Tibial nerve (tissue), 4 donors: ENCODE data around the gene GID4. TPM values are rescaled to one million over a fixed set of nuclear protein-coding genes. Genes with fewer than 3 reads are reported as not detected.

Source experiments
- DNase-seq, 2 donors: peaks; one replicate each; pipeline ENCODE4 v3.0.0-alpha.2; 2019; ENCODE audit warnings: low spot score in 2 of 2
- H3K27ac ChIP-seq, 4 donors: fragments of 200-600 bp; sonication (generic) in 3 of 4; one replicate each; pipeline ENCODE4 v1.5.1; 2017 to 2019; ENCODE audit warnings: mild to moderate bottlenecking in 1 of 4
- H3K27me3 ChIP-seq, 2 donors: fragments of 200-600 bp; sonication (generic) in 1 of 2; one replicate each; pipeline versions ENCODE4 v1.5.1 to v1.6.0; 2017 to 2019
- H3K36me3 ChIP-seq, 3 donors: fragments of 200-600 bp; sonication (generic); one replicate each; pipeline ENCODE4 v1.5.1; 2018 to 2019
- H3K4me1 ChIP-seq, 4 donors: fragments of 200-600 bp; sonication (generic) in 3 of 4; one replicate each; pipeline ENCODE4 v1.5.1; 2017 to 2019
- H3K4me3 ChIP-seq, 4 donors: fragments of 200-600 bp; sonication (generic) in 3 of 4; one replicate each; pipeline ENCODE4 v1.5.1; 2017 to 2019; ENCODE audit warnings: mild to moderate bottlenecking in 1 of 4, moderate library complexity in 1 of 4
- H3K9me3 ChIP-seq, 4 donors: fragments of 200-600 bp; sonication (generic) in 3 of 4; one replicate each; pipeline ENCODE4 v1.5.1; 2017 to 2019
- EP300 ChIP-seq, 2 donors: sonication (generic); formaldehyde crosslinking; IDR thresholded peaks; one replicate each; pipeline ENCODE4 v1.6.1; 2017; ENCODE audit warnings: antibody characterized with exemption in 2 of 2, mild to moderate bottlenecking in 1 of 2
- POLR2A ChIP-seq, 2 donors: fragments of 450-650 bp; IDR thresholded peaks; one replicate each; pipeline ENCODE4 v1.6.1; 2017; ENCODE audit warnings: antibody characterized with exemption in 2 of 2, mild to moderate bottlenecking in 2 of 2, moderate library complexity in 2 of 2
- WGBS, 2 donors: methylation state at CpG; one replicate each; pipeline ENCODE4 v1.1.5; 2018; 5-methylcytosine and 5-hydroxymethylcytosine counted together
- total RNA-seq, 4 donors: library from RNA; depleted of rRNA; stranded (reverse); fragments of >200 nt; gene quantifications; one replicate each; pipeline ENCODE4 v1.1.0, GENCODE V29; 2016
- TF ChIP-seq, protein P1 (sequence below), 5 experiments: fragments of 200-600 bp in 3 of 5; fragments of 450-650 bp in 2 of 5; sonication (generic) in 3 of 5; IDR thresholded peaks; one replicate each; pipeline ENCODE4 v1.5.1; 2016 to 2019; ENCODE audit warnings: antibody characterized with exemption in 5 of 5, mild to moderate bottlenecking in 3 of 5, moderate library complexity in 2 of 5

The GID4 gene
- total RNA-seq, 4 donors from 2014 or later: 13.2 to 19.4 (median 16.0) TPM

DNA sequence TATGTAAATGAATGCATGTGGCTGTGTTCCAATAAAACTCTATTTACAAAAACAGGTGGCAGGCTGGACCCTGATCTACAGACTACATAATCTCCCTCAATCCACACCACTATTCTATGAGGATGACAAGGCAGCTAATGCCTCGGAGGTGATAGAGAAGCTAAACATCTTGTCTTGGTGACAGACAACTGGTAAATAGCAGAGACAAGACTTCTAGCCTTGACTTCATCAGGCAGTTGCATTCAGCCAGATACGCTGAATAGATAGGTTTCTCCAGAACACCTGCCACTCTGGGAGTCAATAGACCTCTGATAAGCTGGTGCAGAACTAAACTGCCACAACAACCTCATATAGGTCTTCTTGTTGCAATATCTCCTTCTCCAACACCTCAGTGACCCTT, 3.5 kb upstream of the GID4 start:
- peaks cover 0 to 33% (median 23%) of the 10 kb centered on the region in 4 donors for H3K4me1 ChIP-seq
- no peak for DNase-seq
- 73 to 86% methylated on average over 2 of the region's 2 CpGs for WGBS, 2 donors
- TF ChIP-seq EP300 (IDR thresholded peaks at IDR 0.05) (no peak), POLR2A (IDR thresholded peaks at IDR 0.05) (no peak)
- TF ChIP-seq, protein P1, sequence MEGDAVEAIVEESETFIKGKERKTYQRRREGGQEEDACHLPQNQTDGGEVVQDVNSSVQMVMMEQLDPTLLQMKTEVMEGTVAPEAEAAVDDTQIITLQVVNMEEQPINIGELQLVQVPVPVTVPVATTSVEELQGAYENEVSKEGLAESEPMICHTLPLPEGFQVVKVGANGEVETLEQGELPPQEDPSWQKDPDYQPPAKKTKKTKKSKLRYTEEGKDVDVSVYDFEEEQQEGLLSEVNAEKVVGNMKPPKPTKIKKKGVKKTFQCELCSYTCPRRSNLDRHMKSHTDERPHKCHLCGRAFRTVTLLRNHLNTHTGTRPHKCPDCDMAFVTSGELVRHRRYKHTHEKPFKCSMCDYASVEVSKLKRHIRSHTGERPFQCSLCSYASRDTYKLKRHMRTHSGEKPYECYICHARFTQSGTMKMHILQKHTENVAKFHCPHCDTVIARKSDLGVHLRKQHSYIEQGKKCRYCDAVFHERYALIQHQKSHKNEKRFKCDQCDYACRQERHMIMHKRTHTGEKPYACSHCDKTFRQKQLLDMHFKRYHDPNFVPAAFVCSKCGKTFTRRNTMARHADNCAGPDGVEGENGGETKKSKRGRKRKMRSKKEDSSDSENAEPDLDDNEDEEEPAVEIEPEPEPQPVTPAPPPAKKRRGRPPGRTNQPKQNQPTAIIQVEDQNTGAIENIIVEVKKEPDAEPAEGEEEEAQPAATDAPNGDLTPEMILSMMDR (IDR thresholded peaks at IDR 0.05): no peak
- no peaks in the 10 kb centered on the region for H3K9me3 ChIP-seq
- no peaks in the 10 kb centered on the region for H3K27me3 ChIP-seq
- no peak overlapping the region for H3K4me3 ChIP-seq
- H3K27ac ChIP-seq: no peak overlapping the region
- H3K36me3 ChIP-seq: no peaks in the 10 kb centered on the region

DNA sequence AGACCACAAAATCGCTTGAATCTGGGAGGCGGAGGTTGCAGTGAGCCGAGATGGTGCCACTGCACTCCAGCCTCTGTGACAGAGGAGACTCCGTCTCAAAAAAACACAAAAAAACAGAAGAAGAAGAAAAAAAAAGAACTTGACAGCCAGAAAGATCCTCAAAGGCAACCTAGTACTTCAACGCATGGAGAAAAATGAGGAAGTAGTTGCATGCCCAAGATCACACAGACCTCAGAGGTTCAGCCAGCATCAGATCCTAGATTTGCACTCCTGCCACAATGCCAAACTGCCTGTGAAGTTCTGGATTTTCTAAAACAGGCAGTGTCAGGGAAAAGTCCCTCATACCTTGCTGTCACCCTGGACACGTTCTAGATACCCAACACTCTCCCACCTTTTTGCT, 1.7 kb upstream of the GID4 start:
- no peak overlapping the region for H3K4me3 ChIP-seq
- no peak for DNase-seq
- no peaks in the 10 kb centered on the region for H3K9me3 ChIP-seq
- no peaks in the 10 kb centered on the region for H3K36me3 ChIP-seq
- 77 to 81% methylated on average over 6 of the region's 6 CpGs for WGBS, 2 donors
- H3K27me3 ChIP-seq: no peaks in the 10 kb centered on the region
- H3K4me1 ChIP-seq: peaks cover 0 to 48% (median 25%) of the 10 kb centered on the region in 4 donors
- no peak overlapping the region for H3K27ac ChIP-seq
- TF ChIP-seq POLR2A (IDR thresholded peaks at IDR 0.05): no peak
- TF ChIP-seq EP300 (IDR thresholded peaks at IDR 0.05): no peak
- TF ChIP-seq, protein P1 (IDR thresholded peaks at IDR 0.05): no peak

DNA sequence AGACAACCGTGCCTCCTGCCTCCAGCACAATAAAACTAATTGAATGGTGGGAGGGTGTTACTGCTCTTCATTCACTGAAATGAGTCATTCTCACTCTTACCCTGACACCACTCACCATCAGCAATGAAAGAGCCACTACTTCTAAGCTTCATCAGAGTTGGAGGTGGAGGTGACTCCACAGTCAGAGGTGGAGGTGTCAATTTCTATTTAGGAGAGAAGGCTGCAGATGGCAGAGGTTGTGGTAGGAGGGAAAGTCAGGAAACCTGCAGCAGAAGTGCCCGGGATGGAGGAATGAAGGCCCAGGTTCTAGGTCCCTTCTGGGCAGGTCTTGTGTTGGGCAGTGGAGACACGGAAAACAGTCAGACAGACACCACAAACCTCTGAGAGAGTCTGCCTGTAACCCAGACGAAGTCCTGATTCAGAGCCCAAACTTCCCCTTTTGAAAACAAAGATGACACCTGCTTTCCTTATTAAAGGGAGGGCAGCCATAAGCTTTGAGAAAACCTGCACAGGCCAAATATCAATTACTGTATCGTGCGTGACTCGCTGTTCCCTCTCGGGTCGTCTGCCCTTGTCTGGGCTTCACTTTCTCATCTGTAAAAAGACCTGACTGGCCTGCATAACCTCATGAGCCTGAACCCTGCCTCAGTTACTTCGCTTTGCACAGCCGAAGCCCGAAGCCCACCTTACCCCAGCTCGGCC, 908 bp upstream of the GID4 start:
- no peak for DNase-seq
- TF ChIP-seq EP300 (IDR thresholded peaks at IDR 0.05) (no peak), POLR2A (IDR thresholded peaks at IDR 0.05) (no peak)
- TF ChIP-seq, protein P1 (IDR thresholded peaks at IDR 0.05): no peak
- 7% methylated on average over 13 of the region's 13 CpGs for WGBS, 2 donors

DNA sequence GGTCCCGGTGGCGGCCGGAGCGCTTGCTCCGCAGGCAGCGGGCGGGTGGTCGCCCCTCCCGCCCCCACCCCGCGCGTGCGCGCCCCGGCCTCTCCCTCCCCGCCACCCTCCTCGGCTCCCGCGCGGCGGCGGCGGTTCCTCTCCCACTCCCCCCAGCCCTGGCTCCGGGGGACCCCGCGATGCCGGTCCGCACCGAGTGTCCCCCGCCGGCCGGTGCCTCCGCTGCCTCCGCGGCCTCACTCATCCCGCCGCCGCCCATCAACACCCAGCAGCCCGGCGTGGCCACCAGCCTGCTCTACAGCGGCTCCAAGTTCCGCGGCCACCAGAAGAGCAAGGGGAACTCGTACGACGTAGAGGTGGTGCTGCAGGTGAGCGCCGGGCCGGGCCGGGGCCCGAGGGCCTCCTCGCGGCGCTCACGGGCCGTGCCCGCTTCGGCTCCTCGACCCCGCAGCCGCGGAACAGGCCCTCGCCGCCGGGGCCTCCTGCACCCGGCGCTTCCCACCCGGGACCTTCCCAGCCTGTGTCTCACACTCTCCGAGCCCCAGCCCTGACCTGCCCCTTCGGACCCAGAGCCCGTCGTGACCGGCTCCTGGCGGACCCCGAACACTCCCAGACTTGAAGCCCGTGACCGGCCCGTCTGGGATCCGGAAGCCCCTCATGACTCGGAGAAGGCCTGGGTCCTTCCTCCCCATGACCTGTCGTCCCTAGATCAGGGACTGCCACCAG, 490 bp downstream of the GID4 start:
- peaks cover 0 to 4% (median 0%) of the 10 kb centered on the region in 3 donors for H3K36me3 ChIP-seq
- no peaks in the 10 kb centered on the region for H3K9me3 ChIP-seq
- H3K4me1 ChIP-seq: peaks cover 0 to 43% (median 25%) of the 10 kb centered on the region in 4 donors
- no peaks in the 10 kb centered on the region for H3K27me3 ChIP-seq
- peak overlapping the region; percentile 63 to 87 (median 82) for H3K27ac ChIP-seq
- WGBS, 2 donors: 0% methylated on average over 19 to 22 of the region's 81 CpGs
- TF ChIP-seq EP300 (IDR thresholded peaks at IDR 0.05) (no peak), POLR2A (IDR thresholded peaks at IDR 0.05) (no peak)
- TF ChIP-seq, protein P1 (IDR thresholded peaks at IDR 0.05): no peak
- H3K4me3 ChIP-seq: peak overlapping the region; percentile 82 to 94 (median 86)
- DNase-seq: peak in 1 of 2 donors; percentile 18

More for the DNA sequence above, 908 bp upstream of the GID4 start:
- Histone ChIP-seq H3K4me1 (peaks cover 0 to 43% (median 25%) of the 10 kb centered on the region in 4 donors), H3K4me3 (peak overlapping the region; percentile 82 to 95 (median 90)), H3K27ac (peak overlapping the region in 3 of 4 donors; percentile 82 to 87 (median 87)), H3K36me3 (no peaks in the 10 kb centered on the region), H3K9me3 (no peaks in the 10 kb centered on the region), H3K27me3 (no peaks in the 10 kb centered on the region)
